ENCODE results near the gene CLDN9.

CLDN9 gene, protein sequence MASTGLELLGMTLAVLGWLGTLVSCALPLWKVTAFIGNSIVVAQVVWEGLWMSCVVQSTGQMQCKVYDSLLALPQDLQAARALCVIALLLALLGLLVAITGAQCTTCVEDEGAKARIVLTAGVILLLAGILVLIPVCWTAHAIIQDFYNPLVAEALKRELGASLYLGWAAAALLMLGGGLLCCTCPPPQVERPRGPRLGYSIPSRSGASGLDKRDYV

DNA sequence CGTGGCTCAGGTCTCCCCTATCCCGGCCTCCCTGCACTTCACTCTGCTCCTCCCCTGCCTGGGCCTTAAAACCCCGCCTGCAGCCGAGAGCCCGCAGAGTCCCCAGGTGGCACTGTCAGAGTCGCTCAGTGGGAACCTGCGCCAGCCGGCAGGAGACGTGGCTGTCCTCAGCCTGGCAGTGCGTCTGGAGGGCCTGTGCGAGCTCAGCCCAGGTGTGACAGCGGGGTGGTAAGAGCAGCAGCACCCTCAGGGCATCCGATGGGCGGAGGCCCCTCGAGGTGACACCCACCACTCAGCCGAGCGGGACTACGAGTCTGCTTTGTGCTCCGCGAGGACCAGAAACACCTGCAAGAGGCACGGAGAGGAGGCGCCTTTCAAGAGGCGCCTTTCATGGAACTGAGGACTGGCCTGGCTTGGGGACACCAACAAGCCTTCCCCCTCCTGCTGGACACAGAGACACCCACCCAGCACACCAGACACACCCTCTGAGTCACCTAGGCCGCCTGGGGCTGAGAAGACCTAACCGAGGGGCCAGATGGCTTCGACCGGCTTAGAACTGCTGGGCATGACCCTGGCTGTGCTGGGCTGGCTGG lies at the start of gene CLDN9:
Gene CLDN9, plus strand, starts transcription at position 96 of the 593 bp plus-strand sequence. Its CDS starts 440 bp downstream, at position 536.
- no peak for DNase-seq (ENCODE audit: low read depth in 2 of 2)

GRCh38 chr16:2963074-2963722 lies 49.5 kb upstream of the CLDN9 start:
- no peak for DNase-seq (ENCODE audit: low read depth in 2 of 2)

DNA sequence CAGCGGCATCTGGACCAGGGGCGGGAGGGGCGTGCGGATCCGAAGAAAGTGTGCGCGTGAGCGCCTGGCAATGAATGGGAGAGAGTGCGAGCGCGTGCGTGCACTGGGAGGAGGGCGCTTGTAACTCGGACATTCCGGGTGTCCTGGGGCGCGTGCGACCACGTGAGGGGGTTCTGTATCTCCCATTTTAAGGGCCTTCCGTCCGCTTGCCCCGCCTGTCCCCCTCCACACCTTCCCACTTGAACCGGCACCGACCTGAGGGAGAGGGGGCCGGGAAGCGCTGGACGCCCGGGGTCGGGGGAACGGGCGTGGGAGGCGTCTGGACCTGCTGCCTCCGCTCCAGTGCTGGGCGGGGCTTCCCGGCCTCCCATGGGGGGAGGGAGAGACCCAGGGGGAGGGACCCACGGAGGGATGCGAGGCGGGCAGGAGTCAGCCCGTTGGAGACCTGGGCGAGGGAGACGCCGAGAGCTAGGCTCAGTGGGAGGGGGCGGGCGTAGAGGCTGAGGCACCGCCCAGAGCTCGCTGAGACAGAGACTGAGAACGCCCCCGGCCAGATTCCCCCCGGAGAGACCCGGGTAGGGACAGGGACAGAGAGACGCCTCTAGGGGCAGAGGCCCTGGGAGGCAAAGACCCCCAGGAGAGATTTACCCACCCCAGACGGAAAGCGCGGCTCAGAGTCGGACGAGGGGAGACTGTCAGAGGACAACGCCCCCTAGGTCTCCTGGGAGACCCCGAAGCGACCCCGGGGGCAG lies 48.8 kb upstream of the CLDN9 start, which contains the start of gene KREMEN2:
Gene KREMEN2, plus strand, starts transcription at position 553 of the 752 bp plus-strand sequence. CDS start 246 bp downstream, outside the sequence.
- no peak for DNase-seq (ENCODE audit: low read depth in 2 of 2)

GRCh38 chr16:2964475-2965336 lies 48.0 kb upstream of the CLDN9 start:
- no peak for DNase-seq (ENCODE audit: low read depth in 2 of 2)

DNA sequence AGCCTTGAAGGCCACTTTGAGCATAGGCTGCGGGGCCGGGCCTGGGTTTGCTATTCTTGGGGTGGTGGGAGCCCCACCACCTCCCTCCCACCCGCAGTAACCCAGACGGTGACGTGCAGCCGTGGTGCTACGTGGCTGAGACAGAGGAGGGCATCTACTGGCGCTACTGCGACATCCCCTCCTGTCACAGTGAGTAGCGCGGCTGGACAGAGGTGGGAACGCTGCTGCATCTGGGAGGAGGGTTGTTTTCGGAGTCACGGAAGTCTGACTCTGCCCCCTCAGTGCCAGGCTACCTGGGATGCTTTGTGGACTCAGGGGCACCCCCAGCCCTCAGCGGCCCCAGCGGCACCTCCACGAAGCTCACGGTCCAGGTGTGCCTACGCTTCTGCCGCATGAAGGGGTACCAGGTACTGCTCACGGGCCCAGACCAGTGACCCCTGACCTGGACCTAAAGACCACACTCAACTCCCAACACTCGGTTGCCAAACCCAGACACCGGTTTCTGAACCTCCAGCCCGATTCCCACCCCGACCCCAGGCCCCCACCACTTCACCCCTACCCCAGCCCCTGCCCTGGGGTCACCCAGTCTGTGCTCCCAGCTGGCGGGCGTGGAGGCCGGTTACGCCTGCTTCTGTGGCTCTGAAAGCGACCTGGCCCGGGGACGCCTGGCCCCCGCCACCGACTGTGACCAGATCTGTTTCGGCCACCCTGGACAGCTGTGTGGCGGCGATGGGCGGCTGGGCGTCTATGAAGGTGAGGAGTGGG lies 46.5 kb upstream of the CLDN9 start:
- no peak for DNase-seq (ENCODE audit: low read depth in 2 of 2)

GRCh38 chr16:2966808-2967191 lies 45.9 kb upstream of the CLDN9 start:
- no peak for DNase-seq (ENCODE audit: low read depth in 2 of 2)

DNA sequence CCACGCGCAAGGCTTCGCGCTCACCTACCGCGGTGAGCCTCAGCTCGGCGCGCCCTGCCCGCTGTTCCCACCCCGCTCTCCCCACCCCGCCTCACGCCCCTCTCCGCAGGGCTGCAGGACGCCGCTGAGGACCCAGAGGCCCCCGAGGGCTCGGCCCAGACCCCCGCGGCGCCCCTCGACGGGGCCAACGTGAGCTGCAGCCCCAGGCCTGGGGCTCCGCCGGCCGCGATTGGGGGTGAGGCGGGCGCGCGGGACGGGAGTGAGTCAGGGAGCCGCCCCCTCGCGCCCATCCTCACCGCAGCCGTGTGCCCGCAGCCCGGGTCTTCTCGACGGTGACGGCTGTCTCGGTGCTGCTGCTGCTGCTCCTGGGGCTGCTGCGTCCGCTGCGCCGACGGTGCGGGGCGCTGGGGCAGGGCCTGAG lies 45.5 kb upstream of the CLDN9 start:
- no peak for DNase-seq (ENCODE audit: low read depth in 2 of 2)

GRCh38 chr16:2967721-2968161 lies 45.0 kb upstream of the CLDN9 start:
- DNase-seq (ENCODE audit: low read depth in 2 of 2), result no peak

DNA sequence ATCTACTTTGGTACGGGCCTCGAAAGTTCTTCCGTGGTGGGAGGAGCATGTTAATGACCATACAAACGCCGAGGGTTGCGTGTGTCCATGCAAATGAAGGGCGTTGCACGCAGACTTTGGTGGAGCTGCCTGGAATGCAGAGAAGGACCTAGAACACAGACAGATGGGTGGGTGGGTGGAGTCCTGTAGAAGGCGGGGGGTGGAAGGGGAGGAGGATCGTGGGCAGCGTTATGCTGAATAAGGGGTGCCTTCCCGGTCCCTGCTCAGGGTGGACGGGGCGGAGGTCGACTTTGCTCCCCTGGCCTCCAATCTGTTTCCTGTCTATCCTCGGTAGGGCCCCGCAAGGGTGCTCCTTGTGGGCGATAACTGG lies 44.4 kb upstream of the CLDN9 start:
- DNase-seq (ENCODE audit: low read depth in 2 of 2), result no peak

DNA sequence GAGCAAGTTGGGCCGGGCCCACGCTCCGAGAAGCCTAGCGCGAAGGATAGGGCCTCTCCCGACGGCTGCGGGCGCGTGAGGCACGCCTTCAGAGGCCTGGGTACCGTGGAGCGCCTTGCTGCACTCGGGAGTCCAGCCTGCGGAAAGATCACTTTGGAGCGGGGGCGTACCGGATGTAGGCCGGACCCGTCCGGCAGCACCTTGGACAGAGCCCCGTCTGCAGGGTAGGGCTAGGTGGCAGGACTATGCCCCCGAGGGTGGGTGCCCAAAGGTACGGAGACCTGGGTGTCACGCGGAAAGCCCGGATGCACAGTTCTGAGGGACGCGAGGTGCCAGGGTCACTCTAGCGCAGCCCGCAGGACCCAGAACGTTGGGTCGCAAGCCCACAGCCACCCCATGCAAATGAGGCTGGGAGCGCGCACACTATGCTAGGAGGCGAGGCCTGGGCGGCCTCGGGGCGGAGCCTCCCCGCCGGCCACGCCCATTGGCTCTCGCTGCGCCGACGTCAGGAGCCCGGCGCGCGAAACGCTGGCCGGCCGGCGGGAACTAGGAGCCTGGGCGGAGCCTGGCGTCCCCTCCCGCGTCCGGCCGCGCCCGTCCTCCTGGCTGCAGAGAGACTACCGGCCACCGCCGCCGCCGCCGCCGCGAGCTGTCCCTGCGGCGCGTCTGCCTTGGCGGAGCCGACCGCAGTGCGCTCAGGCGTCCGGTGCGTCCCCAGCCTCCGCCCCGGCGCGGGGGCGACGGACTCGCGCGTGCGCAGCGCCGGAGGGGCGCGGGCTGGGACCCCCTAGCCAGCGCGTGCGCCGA lies 43.8 kb upstream of the CLDN9 start, which contains the start of gene PAQR4:
Gene PAQR4, plus strand, starts transcription at position 611 of the 807 bp plus-strand sequence. CDS start 327 bp downstream, outside the sequence.
- peak; percentile 48 to 49 for DNase-seq (ENCODE audit: low read depth in 2 of 2)

- DNase-seq (ENCODE audit: low read depth in 2 of 2), result no peak
Measured at GRCh38 chr16:2969545-2970521, 42.9 kb upstream of the CLDN9 start.

DNA sequence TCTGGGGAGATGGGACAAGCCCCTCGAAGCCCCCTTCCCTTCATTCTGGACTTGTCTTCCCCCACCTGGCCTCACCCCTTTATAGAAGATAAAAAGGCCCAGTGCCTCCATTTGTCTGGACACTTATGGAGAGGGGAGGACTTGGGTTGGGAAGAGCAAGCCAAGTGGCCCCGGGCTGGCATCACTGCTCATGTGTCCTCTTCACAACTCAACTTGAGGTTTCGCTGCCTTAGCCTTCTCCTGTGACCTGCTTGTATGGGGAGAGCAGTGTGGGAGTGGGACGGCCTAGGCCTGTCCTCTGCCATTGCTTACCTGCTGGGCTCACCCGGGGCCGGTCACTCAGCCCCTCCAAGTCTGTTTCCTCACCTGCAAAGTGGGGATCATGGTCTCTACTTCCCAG lies 42.2 kb upstream of the CLDN9 start:
- no peak for DNase-seq (ENCODE audit: low read depth in 2 of 2)

GRCh38 chr16:2971134-2971984 lies 41.4 kb upstream of the CLDN9 start:
- no peak for DNase-seq (ENCODE audit: low read depth in 2 of 2)

GRCh38 chr16:2971985-2972784 lies 40.5 kb upstream of the CLDN9 start:
- no peak for DNase-seq (ENCODE audit: low read depth in 2 of 2)

DNA sequence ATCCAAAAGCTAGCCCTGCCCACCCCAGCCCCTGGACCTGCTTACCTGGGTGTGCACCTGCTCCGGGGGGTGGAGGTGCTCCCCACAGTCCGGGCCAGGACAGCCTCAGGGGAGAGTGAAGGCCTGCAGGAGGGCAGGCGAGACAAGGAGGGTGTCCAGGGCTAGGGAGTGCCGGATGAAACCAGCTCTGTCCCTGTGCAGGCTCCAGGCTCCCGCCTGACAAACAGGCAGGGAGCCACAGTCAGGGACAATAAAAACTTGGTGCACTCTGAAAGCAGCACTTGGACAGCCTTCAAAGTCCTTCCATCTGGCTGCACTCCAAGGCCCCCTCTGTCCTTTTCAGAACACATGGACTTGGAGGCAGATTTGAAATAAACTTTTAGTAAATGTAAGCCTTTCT lies 39.6 kb upstream of the CLDN9 start:
- no peak for DNase-seq (ENCODE audit: low read depth in 2 of 2)

GRCh38 chr16:2973605-2974318 lies 39.0 kb upstream of the CLDN9 start:
- DNase-seq (ENCODE audit: low read depth in 2 of 2), result no peak
